Measurements from ENCODE around the gene TULP4.

DNA sequence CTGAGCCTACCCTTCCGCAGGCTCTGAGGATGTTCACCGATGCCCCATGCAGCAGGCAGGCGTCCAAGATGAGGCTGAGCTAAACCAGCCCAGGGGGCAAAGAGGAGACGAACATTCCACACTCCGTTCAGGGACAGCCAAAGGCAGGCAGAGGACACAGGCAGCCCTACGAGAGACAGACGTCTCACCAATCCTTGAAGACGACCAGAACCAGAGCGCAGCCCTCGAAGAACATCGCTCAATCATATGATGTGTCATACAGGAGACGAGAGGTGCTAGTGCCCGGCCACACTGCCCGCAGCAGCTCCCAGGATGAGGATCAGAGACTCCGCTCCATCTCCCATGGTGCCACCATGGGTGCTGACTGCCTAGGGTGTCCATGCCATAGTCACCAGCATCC lies 212.0 kb downstream of the TULP4 start:
- TF ChIP-seq PATZ1 (CRISPR knock-in tag; IDR thresholded peaks at IDR 0.05; ENCODE audit: borderline replicate concordance) (no peak), RARB (CRISPR knock-in tag; IDR thresholded peaks at IDR 0.05) (no peak), TCF4 (CRISPR knock-in tag; IDR thresholded peaks at IDR 0.05; ENCODE audit: borderline replicate concordance) (no peak), OSR1 (CRISPR knock-in tag; IDR thresholded peaks at IDR 0.05) (no peak), CSDC2 (CRISPR knock-in tag; IDR thresholded peaks at IDR 0.05) (no peak), GLIS3 (CRISPR knock-in tag; IDR thresholded peaks at IDR 0.05) (no peak), ZNF8 (CRISPR knock-in tag; IDR thresholded peaks at IDR 0.05) (no peak), CREB5 (CRISPR knock-in tag; IDR thresholded peaks at IDR 0.05; ENCODE audit: low read depth) (no peak), ZFP30 (CRISPR knock-in tag; IDR thresholded peaks at IDR 0.05) (no peak)

Measured in SK-N-SH treated with all-trans-retinoic acid at 6 μM for 48 hours (cell line).